Head of caudate nucleus (tissue), 42 donors: ENCODE results near the gene ZNF827.

Experiments used
- DNase-seq, 42 donors: peaks; one replicate each; pipeline versions ENCODE4 v3.0.0 to v3.0.0-alpha.2; 2020 to 2021; ENCODE audit warnings: mixed read lengths in 7 of 42
- intact Hi-C: fragments of 100-400 bp; cut with DNase I; formaldehyde crosslinking; loops from one replicate; pipeline ENCODE4 v1.15.0; 2022

The ZNF827 gene

DNA sequence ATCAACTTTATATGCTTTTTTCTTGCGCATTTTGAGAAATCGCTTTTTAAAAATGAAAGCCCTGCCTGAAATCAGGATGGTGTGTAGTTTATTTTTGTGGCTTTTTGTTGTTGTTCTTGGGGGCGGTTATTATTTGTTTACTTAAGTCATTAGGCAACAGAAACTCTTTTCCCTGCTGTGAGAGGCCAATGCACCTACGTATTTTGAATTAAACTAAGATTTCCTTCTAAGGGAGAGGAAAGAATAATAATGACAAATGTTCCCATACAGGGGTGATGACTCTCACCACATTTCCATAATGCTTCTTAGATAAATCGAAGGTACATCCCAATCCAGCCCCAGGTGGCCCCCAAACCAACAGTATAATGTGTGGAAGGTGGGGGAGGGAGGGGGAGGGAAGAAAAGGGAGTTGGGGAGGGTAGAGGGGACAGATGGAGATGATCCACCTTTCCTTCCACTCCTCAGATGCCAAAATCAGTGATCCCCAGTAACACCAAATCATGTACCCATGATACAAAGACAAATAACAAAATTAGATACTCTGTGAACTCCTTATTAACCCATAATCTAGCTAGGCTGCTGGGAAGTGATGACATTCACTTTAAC is 39.6 kb downstream of the ZNF827 start:
- intact Hi-C loops: no loop called here
- DNase-seq: no peak

GRCh38 chr4:145898466-145898865 is 40.2 kb downstream of the ZNF827 start:
- intact Hi-C loops: no loop called here

DNA sequence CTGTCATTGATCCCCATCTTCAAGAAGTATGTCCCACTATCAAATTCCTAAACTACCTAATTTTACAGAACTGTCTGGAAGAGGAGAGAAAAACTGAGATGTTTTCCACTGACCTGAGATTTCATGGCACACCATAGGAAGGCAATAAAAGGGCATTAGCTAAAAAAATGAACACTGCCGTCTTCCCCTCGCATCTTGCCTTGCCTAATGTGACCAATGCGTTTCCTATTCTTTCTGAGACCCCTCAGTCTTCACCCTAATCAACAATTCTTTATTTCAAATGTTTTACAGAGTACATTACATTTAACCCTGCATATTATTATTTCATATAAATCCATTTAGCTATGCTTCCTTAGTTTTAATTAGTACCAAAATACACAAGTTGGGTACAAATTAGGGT is 43.6 kb downstream of the ZNF827 start:
- intact Hi-C loops: no loop called here
- DNase-seq: no peak

More at GRCh38 chr4:145898466-145898865, 40.2 kb downstream of the ZNF827 start:
- DNase-seq: no peak

DNA sequence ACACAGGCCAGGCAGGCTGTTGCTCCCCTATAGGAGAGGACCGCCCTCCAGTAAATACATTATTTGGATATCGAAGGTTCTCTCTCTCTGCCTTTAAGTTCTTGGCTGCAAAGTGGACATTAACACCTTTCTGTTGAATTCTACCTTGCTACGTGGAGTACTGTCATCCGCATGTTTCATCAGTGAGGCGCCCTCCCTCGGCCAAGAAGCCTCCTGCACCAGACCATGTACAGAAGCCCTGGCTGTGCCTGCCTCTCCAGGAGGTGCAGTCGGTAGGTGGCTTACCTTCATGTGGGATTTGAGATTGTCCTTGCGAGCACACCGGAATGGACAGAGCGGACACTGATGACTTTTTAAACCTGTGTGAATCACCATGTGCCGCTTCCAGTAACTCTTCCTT is 46.7 kb downstream of the ZNF827 start:
- intact Hi-C loops: no loop called here
- no peak for DNase-seq

GRCh38 chr4:145890689-145891088 is 47.9 kb downstream of the ZNF827 start:
- intact Hi-C loops: no loop called here

DNA sequence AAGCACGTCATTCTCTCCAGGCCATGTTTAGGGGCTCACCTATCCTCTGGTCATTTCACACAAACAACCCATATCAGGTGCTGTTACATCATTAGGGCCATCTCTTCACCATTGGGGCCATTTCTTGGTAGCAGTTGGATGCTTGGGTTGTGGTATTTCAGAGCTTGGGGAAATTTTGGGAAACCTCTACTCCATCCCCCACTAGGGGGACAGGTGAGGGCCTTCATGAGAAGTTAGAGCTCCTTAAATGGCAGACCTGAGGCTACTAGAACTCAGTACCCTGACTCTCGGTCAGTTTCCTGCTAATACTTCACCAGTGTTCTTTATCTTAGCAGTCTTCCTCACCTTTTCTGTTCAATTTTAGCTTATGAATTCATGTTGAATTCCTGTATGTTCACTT is 50.2 kb downstream of the ZNF827 start:
- intact Hi-C loops: loop anchor here (10.0 kb wide), 1 partner anchor 46 kb away; the partner anchor contains the start of gene ZNF827
- no peak for DNase-seq

More at GRCh38 chr4:145890689-145891088, 47.9 kb downstream of the ZNF827 start:
- no peak for DNase-seq

DNA sequence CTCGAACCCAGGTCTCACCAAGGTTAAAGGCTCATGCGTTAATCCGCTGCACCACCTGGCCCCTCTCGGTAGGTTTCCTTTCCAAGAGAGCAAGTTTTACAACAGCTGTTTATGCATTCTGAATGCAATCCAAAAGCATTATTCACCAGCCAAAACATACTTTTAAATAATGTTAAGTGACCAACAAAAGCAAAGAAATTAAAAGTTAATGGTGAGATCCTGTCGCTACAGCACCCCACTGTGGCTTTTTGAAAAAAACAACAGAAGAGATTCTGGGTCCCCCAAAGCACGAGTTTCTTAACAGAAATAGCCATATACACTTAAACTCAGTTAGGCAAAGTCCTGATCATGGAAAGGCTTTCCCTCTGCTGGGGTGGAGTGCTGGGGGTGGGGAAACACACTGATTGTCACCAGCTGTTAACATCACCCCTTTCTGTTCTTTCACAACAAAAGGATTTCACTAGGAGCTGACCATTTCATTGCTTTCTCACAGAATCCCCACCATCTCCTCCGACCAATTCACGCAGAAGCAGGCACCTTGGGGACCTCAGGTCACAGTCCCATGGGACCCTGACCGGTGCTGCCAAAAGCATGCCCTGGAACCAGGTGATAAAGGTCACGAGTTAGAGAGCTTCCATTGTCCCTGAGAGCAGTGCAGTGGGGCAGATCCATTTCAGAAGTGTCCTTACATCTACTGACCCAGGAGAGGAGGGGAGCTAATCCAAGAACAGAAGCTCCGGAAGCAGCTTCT is 51.2 kb downstream of the ZNF827 start:
- intact Hi-C loops: loop anchor here (10.0 kb wide), 1 partner anchor 47 kb away; the partner anchor contains the start of gene ZNF827
- DNase-seq: peak in 1 of 42 donors; percentile 48

DNA sequence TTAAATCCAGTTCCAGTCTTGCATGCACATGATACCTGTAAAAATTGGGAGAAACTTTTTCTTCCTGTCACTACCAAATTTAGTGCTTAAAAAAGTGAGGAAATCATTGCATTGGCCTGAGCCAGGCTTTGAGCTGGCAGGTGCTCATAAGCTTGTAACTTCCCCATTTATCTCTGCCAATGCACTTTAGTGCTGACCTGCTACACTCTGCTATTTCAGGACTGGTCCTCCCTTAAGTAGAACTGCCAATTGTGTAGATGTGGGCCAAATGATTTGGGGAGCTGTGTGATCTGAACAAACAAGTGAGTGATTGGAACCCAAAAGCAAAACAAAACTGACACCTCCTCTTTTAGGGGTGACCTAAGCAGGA is 51.8 kb downstream of the ZNF827 start:
- no peak for DNase-seq
- intact Hi-C loops: loop anchor here (10.0 kb wide), 1 partner anchor 48 kb away; the partner anchor contains the start of gene ZNF827

DNA sequence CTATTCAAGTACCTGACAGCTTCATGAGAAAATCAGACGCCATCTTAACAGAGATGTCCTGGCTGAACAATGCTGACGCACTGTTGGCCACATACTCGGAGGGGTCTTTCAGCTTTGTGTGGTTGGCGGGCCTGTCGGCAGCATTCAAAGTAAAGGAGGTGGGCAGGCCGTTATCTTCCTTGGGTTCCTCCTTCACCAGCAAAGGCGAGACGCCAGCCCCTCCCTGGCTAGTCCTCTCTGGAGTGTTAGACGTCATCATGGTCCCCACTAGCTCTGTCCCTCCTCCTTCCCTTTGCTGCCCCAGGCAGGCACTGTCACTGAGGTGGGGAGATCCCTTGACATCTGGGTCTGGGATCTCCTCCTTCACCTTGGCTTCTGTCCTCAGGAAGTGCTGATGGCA is 53.0 kb downstream of the ZNF827 start:
- intact Hi-C loops: loop anchor here (10.0 kb wide), 1 partner anchor 49 kb away; the partner anchor contains the start of gene ZNF827
- no peak for DNase-seq

- DNase-seq: no peak
- intact Hi-C loops: loop anchor here (10.0 kb wide), 1 partner anchor 50 kb away; the partner anchor contains the start of gene ZNF827
Observed at GRCh38 chr4:145884775-145885174, 53.8 kb downstream of the ZNF827 start.

DNA sequence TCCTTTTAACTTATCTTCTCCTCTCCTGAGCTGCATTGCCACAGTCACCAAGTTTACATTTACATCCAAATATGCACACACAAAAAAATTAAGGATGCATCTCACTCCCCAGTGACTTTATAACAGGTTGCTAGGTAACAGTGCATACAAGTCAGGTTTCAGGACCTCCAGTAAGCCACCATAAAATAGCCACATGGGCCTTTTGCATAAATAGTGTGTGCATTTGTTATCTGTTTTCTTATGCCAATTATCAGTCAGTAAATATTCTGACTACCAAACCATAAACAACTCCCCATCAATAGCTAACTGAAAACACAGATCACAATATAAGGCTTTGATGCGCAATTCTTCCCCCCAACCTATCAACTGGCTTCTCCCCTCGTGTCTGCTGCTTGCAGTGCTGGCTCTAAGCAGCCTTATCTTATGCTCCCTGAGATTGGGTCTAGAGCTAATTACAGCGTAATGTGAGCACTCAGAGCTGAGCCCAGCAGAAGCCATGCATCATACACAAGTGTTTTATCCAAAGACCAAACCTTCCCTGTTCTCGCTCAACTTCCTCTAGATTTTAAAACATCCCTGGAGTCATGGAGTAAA is 55.4 kb downstream of the ZNF827 start:
- intact Hi-C loops: loop anchor here (10.0 kb wide), 1 partner anchor 52 kb away; the partner anchor contains the start of gene ZNF827
- peak in 2 of 42 donors; percentile 22 to 28 for DNase-seq

DNA sequence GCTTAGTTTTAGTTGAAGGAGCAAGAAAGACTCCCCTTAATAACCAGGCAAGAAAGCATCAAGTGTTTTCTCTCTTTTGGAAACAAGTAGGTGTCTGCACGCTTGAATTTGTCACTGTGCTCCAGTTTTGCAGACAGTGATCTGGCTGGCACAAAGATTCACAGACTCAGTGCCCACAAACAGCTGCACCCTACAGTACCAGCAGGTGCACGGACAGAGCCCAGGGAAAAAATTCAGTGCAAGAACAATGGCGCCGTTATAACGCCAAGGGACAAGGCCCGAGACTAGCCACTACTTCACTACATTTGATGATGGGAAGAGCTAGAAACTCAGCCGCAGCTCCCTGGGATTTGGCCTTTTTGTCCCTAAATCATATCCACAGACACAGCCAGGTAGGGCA is 56.0 kb downstream of the ZNF827 start:
- peak; percentile 38 to 91 (median 78) for DNase-seq
- intact Hi-C loops: loop anchor here (10.0 kb wide), 1 partner anchor 52 kb away; the partner anchor contains the start of gene ZNF827

- DNase-seq: peak in 5 of 42 donors; percentile 14 to 39 (median 26)
- intact Hi-C loops: loop anchor here (10.0 kb wide), 1 partner anchor 53 kb away; the partner anchor contains the start of gene ZNF827
Observed at GRCh38 chr4:145881989-145882388, 56.6 kb downstream of the ZNF827 start.

DNA sequence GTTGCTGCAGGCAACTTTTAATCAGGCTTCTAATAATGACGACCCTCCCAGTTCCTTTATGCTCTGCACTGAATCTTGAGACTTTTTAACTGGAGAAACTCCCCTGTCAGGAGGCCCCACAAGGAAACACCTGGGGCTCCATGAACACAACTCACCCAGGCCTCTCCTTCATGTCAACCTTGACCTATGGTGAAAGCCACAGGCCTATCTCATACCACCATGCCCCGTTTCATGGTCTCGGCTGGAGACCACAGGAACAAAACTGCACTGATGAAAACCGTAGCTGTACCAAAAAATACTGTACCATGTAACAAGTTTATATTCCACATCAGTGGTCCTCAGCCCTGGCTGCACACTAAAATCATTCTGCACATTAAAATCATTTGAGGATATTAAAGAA is 57.0 kb downstream of the ZNF827 start:
- intact Hi-C loops: loop anchor here (10.0 kb wide), 1 partner anchor 53 kb away; the partner anchor contains the start of gene ZNF827
- no peak for DNase-seq

DNA sequence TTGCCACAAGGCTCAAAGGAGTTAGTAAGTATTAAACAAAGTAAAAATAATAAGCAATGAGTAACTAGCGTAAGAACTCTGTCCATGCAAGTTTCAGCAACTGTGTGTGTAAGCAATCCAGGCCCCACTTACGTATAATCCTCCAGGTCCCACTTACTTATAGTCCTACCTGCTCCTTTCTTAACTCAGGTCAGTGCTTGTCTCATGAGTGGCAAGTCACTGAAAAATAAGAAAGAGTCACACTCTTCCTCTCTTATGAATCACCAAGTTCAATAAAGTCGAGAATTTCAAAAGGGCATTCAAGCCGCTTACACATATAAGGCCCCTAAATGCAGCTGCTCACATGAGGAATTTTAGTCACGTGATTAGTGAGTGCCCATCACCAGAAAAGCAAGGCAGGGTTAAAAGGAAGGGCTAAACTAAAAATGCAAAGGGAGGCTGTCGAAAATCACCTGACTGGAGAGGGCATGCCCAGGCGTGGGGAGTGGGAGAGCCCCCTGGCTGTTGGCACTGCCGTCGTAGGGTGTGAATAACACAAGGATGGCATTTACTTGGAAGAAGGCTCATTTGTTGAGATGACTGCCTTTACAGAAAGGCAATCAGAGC is 58.2 kb downstream of the ZNF827 start:
- no peak for DNase-seq
- intact Hi-C loops: loop anchor here (10.0 kb wide), 1 partner anchor 54 kb away; the partner anchor contains the start of gene ZNF827

DNA sequence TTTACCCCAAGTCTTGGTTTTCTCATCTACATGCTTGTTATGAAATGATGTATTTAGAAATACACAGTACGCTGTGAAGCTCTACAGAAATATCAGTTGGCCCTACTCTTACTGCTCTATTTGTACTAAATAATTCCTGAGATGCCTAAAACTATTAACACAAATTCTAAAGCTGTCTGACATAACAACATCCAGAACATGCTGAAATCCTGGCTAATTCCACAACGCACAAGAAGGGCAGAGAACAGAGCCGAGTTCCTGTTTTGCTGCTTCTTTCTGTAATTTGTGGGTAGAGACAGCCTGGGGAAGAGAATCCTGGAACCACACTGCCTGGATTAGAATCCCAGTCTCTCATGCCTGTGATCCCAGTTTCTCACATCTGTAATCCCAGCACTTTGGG is 59.0 kb downstream of the ZNF827 start:
- intact Hi-C loops: no loop called here
- DNase-seq: no peak

- DNase-seq: no peak
- intact Hi-C loops: no loop called here
Observed at GRCh38 chr4:145878501-145879435, 59.9 kb downstream of the ZNF827 start.

- no peak for DNase-seq
- intact Hi-C loops: no loop called here
Observed at GRCh38 chr4:145876531-145877180, 62.0 kb downstream of the ZNF827 start.
